ENCODE data around the gene DAB2.
A peak's percentile ranks its signal among the peaks of the same experiment; 100 is the strongest.
"Not testable (repeated sequence)": the region's sequence is repeated elsewhere in the genome, so short reads cannot be mapped to it uniquely, and the experiment has no call there.

Gene DAB2

GRCh38 chr5:39419796-39420195 lies 5.0 kb downstream of the DAB2 start:
- DNase-seq = no peak

DNA sequence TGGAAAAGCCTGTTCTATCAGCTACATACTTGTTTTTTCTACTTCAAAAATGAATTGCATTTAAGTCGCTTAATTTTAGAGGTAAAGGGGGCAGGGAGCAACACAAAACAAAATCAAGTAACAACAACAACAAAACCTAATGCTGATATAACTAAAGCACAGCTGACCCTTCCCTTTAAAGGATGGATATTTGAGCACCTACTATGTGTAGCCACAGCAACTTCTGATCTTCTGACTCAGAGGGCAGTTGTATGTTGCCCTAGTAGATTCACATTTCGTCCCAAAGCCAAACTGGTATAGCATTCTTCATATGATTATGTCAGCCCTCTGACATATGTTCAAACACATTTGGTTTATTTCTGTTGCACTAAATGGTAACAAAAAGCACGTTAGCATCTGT lies 6.8 kb downstream of the DAB2 start:
- DNase-seq = no peak

GRCh38 chr5:39415201-39415600 lies 9.6 kb downstream of the DAB2 start:
- DNase-seq = no peak

DNA sequence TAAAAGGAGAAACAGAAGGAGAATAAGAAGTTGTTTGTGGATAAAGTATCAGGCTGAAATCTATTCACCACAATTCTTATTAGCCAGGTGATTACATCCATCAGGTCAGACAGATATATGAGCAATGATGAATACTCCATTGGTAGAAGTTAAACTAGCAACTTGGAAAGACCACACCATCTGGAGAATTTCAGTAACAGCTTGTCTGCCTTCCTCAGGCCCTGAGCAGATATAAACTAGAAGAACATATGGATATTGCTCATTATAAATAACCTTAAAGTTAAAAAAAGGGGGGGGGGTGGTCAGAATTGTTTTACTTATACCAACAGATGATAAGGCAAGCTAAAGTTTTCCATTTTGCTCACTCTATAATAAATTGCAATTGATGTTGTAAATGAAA lies 10.4 kb downstream of the DAB2 start:
- no peak for DNase-seq

DNA sequence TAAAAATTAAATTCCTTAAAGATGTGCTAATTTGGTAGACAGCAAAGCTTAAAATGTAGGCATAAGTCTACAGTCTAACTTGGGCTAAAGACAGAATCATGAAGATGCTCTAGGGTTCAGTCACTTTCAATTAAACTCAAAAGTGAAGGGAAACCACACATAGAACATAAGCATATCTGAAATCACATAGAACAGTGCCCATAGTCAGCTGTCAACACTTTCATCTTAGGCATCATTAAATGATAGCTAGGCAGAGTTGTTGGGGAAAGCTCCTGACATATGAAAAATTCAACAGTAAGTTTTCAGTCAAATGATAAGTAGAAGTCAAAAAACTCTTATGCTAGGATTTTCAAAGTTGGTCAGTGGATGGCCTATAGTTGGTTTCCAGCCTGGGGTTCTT lies 11.0 kb downstream of the DAB2 start:
- no peak for DNase-seq

GRCh38 chr5:39412721-39413394 lies 11.9 kb downstream of the DAB2 start:
- DNase-seq = no peak

GRCh38 chr5:39411985-39412384 lies 12.8 kb downstream of the DAB2 start:
- no peak for DNase-seq

DNA sequence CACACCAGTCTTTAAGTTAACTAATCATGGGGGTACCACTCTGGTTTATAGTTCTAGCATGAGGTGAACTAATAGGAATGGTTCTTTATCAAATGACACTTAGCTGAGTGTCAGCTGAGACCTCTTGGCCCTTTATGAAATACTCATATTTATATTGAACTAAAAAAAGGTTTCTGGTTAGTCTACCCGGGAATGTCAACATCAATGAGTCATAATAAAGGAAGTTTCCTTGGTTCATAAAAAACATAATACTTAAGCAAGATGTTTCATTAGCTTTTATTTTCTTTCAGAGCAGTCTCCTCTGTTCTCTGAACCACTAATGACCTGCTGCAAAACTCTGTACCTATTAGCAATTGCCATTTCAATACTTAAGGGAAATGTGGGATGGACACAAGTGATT lies 13.7 kb downstream of the DAB2 start:
- peak; percentile 91 for DNase-seq

DNA sequence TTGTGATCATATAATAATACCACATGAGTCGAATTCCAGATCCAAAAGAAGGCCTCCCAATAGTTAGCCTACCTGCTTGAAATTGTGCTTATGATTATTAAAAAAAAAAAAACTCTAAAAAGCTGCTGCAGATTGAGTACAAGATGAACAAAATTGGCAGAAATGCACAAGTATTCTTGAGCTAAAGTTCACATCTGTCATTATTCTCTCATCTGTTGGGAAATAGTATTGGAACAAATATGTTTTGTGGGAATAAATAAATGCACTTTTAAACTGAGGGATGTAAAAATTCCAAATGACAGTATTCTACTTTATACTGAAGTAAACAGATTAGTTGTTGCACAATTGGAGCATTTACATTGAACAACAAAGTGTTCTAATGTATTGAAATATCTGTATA lies 15.7 kb downstream of the DAB2 start:
- no peak for DNase-seq

DNA sequence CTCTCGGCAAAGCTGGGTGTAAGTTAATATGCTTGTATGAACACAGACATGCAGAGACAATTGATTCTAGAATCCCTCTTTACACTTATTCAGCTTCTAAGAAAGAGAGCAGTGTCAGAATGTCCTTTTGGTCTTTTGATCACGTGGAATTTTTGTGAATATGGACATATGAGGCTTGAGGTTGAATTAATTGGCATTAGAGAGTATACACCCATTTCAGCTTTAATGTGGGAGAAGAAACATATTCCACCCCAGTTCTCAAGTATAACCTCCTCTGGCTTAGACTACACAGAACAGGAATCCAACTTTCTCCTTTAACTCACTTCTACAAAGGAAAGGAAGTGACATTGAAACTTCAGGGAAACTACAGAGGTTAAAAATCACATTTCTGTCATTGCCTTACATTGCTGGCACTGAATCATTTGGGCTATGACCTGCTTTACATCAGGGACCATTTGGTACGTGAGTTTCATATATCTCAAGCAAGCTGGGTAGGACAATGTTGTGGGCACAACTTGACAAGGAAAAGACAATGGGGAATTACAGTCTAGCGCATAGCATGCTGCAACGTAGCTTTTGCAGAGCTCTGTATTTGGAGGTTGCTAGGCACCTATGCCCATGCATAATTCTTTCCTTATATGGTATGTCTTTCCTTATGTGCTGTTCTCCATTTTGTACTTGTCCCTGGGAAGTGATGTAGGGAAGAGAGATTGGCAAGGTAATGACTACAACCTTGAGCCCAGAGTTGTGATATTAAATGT lies 19.5 kb downstream of the DAB2 start:
- no peak for DNase-seq

GRCh38 chr5:39403761-39404160 lies 21.0 kb downstream of the DAB2 start:
- not testable (repeated sequence) for DNase-seq

DNA sequence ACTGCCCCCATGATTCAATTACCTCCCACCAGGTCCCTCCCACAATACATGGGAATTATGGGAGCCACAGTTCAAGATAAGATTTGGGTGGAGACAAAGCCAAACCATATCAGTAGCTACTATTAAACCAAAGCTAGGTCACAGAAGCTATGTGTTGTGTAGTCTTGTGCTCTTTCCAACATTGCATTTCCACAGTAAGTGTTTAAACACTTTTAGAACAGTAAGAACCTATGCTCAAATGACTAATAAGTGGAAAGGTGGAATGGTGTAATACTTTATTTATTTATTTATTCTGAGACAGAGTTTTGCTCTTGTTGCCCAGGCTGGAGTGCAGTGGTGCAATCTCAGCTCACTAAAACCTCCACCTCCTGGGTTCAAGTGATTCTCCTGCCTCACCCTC lies 22.6 kb downstream of the DAB2 start:
- peak; percentile 33 for DNase-seq

DNA sequence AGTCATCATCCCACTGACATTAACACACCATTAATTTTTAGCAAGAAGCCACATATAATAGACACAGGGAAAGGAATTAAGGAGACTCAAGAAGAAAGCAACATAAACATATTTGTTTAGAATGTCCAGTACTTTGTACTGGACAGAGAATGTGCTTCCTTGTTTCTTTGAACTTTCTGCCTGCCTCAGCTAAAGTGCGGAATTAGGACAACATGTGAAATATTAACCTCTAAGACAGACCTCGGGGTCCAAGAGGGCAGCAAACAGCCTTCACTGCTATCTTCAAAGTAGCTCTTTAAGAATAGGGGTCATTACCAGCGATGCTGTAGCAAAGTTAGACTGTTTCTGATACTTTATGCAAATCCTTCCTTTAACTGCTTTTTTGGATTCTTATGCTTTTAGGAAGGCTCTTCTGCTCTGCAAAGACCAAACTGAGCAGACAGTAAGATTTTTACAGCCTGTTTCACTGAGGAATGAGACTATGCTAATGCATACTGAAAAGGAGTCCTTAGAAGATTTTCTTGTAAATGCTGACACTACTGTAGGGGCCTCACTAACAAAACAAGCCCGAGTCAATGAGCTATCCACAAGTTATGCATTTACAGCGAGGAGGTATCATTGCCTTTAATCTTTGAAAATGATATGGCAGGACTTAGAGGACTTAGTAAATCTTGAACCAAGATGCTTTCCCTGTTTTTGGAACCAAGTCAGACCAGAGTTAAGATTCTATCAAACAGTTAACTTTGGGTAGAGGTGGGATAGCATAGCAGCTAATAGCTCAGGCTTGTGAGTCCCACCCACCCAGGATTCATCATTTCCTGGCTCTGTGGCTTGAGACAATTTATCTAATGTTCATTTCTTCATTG lies 23.8 kb downstream of the DAB2 start:
- DNase-seq = no peak

DNA sequence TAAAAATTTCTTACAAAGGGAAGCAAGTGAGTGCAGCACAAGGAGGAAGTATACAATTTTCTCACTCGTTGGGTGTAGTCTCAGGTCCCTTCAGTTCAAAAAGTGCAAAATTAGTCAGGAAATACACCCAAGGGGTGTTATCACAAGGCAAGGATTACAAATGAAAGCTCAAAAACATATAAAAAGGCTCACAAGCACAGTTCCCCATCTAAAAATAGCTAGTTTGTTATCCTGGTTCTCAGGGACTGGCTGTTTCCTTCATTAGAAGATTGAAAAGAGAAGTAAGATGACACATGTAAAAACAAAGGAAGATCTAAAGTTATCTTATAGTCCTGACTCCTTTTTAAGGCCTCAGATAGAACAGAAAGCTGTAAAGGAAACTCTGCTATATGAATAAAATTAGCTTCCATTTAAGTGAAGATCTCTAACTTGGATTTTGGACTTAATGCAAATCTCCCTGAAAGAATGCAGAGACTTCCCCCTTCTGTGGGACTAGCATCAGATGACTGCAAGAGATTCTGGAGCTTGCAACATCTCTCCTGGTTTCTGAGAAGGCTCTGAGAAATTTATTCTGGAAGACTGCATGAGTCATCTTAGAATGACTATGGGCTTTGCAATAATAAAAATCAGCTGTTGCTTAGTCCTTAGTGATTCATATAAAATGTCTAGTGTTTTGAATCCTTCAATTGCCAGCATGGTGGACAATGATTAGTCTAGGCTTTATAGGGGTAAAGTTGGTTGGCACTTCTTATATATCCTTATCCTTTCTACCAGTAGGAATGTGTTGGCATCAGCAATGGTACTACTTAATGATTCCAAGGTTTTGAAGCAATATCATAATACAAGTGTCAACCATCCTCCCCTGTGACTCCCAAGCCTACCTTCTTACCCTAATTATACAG lies 25.4 kb downstream of the DAB2 start:
- DNase-seq = peak; percentile 99

GRCh38 chr5:39396843-39397242 lies 27.9 kb downstream of the DAB2 start:
- DNase-seq = no peak

DNA sequence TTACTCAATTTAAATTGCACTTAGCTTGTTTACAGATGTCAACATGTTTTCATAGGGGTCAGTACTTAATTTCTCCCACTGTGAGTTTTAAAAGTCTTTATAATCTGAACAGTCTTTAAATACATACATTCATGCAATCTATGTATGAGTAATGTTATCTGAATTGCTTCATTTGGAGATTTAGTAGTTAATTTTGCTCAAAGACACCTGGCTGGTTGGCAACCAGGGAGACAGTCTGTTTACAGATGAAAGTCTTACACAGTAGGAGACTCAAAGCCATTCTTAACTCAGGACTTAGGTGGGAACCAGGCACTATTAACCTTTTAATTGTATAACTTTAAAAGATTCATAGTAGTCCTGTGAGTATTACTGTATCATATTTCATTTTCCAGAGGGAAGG lies 29.3 kb downstream of the DAB2 start:
- DNase-seq = peak; percentile 37

GRCh38 chr5:39394946-39395345 lies 29.8 kb downstream of the DAB2 start:
- peak; percentile 93 for DNase-seq

DNA sequence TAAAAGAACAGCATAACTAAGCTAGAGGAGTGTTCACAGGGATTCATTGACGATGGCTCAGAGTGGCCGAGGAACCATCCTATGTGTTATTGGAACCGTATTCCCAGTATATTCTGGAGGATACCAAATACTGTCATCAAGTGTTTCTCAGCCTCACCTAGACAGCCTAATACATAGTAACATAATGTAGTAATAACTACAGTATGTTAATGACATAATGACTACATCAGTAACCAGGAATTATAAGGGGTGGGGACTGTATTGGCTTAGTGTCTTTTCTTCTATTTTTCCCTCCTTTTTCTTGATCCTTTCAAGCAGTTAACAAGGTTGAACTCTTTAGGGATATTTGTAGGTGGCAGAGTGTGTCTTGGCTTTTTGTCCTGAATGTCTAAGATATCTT lies 33.8 kb downstream of the DAB2 start:
- no peak for DNase-seq

- DNase-seq = no peak
Measured at GRCh38 chr5:39387293-39387692, 37.5 kb downstream of the DAB2 start.

GRCh38 chr5:39384271-39384670 lies 40.5 kb downstream of the DAB2 start:
- no peak for DNase-seq

DNA sequence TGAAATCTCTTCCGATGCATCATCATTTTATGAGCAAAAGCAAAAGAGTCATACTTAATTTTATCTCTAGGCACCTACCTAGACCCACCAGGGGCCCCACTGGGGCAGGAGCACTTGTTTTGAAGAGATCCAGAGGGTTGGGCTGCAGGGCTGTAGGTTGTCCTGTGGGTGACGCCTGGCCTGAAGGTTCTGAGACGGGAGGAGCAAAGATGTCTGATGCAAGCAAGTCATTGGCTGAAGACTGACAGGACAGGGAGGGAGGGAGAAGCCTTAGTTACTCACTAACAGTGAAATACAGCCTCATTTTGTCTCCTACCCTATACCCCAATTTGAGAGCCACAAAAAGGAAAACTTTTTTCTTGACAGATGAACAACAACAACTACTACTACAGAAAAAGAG lies 43.4 kb downstream of the DAB2 start:
- DNase-seq = no peak

- no peak for DNase-seq
Measured at GRCh38 chr5:39379693-39380092, 45.1 kb downstream of the DAB2 start.

DNA sequence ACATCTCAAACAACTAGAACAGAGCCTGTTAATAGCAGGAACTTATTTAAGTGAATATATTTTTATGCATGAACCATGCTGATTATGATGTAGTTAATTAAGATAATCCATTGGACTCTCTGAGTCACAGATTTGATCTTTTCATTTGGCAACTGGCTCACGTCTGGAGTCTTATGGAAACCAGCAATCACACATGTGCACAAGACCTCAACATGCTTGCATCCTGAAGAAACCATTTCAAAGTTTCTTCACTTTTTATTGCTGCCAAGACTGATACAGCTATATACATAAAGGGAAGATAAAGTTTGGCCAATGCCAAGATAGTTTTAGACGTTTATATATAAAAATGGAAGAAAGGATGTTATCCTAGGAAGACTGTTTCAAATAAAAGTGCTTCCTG lies 47.2 kb downstream of the DAB2 start:
- no peak for DNase-seq

All from HCEC 1CT (cell line).